Smooth muscle cell of the pulmonary artery (primary cell): ENCODE results near the gene OR10X1. TPM values are rescaled to one million over a fixed set of nuclear protein-coding genes. Genes with fewer than 3 reads are reported as not detected.

ENCODE experiments used
- total RNA-seq: library from RNA; depleted of rRNA; stranded (reverse); fragments of >200 nt; gene quantifications from 2 replicates; pipeline ENCODE4 v1.2.3, GENCODE V29; 2014

Gene OR10X1
- total RNA-seq = not detected in 2 replicates

GRCh38 chr1:158579733-158580132, at the start of gene OR10X1:
Gene OR10X1 (minus strand): TSS chr1:158579899. CDS start chr1:158579899, 0 bp downstream.

GRCh38 chr1:158604968-158605367, 25.3 kb upstream of the OR10X1 start, which contains the start of gene OR10Z1:
Gene OR10Z1 (plus strand): TSS chr1:158605268. CDS start chr1:158606439, 1,171 bp downstream.

GRCh38 chr1:158570480-158570879, 9.2 kb downstream of the OR10X1 start, which contains the start of gene OR6P1:
Gene OR6P1 (minus strand): TSS chr1:158570580. CDS start chr1:158563604, 6,976 bp downstream.

GRCh38 chr1:158554352-158554751, 25.3 kb downstream of the OR10X1 start, which contains the start of gene OR6Y1:
Gene OR6Y1 (minus strand): TSS chr1:158554405. CDS start chr1:158548105, 6,300 bp downstream.

Other genes starting within 250 kb of the OR10X1 start
- not detected in 2 replicates for gene CD1B, start 248.4 kb downstream of the OR10X1 start, total RNA-seq
- gene CD1E, start 226.0 kb downstream of the OR10X1 start, total RNA-seq = not detected in 2 replicates
- gene OR10T2, start 180.4 kb downstream of the OR10X1 start, total RNA-seq = not detected in 2 replicates
- not detected in 2 replicates for gene OR10K2, start 153.7 kb downstream of the OR10X1 start, total RNA-seq
- gene OR10K1, start 118.1 kb downstream of the OR10X1 start, total RNA-seq = not detected in 2 replicates
- gene OR10R2, start 107.7 kb downstream of the OR10X1 start, total RNA-seq = not detected in 2 replicates
- not detected in 2 replicates for gene OR6Y1, start 25.5 kb downstream of the OR10X1 start, total RNA-seq
- gene OR6P1, start 9.3 kb downstream of the OR10X1 start, total RNA-seq = not detected in 2 replicates
- gene OR10Z1, start 25.4 kb upstream of the OR10X1 start, total RNA-seq = not detected in 2 replicates
- under 0.01 and 0.10 TPM in 2 replicates for gene SPTA1, start 106.8 kb upstream of the OR10X1 start, total RNA-seq
- gene OR6K2, start 120.8 kb upstream of the OR10X1 start, total RNA-seq = not detected in 2 replicates
- not detected in 2 replicates for gene OR6K3, start 140.8 kb upstream of the OR10X1 start, total RNA-seq
- not detected in 2 replicates for gene OR6K6, start 174.8 kb upstream of the OR10X1 start, total RNA-seq
- not detected in 2 replicates for gene OR6N1, start 192.3 kb upstream of the OR10X1 start, total RNA-seq
- not detected in 2 replicates for gene OR6N2, start 201.3 kb upstream of the OR10X1 start, total RNA-seq